H1 (cell line): ENCODE results near the gene COL26A1. TPM values are rescaled to one million over a fixed set of nuclear protein-coding genes. Genes with fewer than 3 reads are reported as not detected.

Source experiments
- BACH1 ChIP-seq: IDR thresholded peaks from 2 replicates; pipeline ENCODE4 v1.6.1; 2012; ENCODE audit warnings: low read length, improper control_type of control experiment
- BRCA1 ChIP-seq: IDR thresholded peaks from 2 replicates; pipeline ENCODE4 v1.6.1; 2012; ENCODE audit warnings: low read depth, low read length, improper control_type of control experiment
- CTBP2 ChIP-seq: IDR thresholded peaks from 2 replicates; pipeline ENCODE4 v1.7.0; 2011; ENCODE audit warnings: borderline replicate concordance, mild to moderate bottlenecking, moderate library complexity, mixed read lengths, low read length; ENCODE audit not compliant: insufficient read depth, insufficient read length
- RBBP5 ChIP-seq: IDR thresholded peaks from 2 replicates; pipeline ENCODE4 v1.7.1; 2012; ENCODE audit warnings: low read depth, mild to moderate bottlenecking, inconsistent platforms, low read length, moderate library complexity, borderline replicate concordance
- polyA plus RNA-seq, 7 experiments: library from polyadenylated mRNA; depleted of rRNA in 3 of 7; stranded (reverse) in 5 of 7; unstranded in 2 of 7; fragments of >200 nt in 5 of 7; fragments of 200-250 nt in 2 of 7; gene quantifications; 1 replicate in 5 of 7; 2 replicates in 1 of 7; 4 replicates in 1 of 7; pipeline versions ENCODE4 v1.2.1 to v1.2.3, GENCODE V29; 2011 to 2013; ENCODE audit warnings: missing spikeins in 2 of 7, mixed read lengths in 2 of 7
- total RNA-seq: library from RNA; stranded (reverse); fragmentation: NEBNext Ultra II Directional; extraction: Animal tissue kit (Norgen Biotek cat#: 25700); gene quantifications from 2 replicates; pipeline ENCODE4 v1.2.1, GENCODE V29; 2021

Gene COL26A1
- total and polyA plus RNA-seq, 2 of the 8 experiments (the other 6 are each of a cell fraction or from before 2014, with no cell fraction given), result 51.1 to 68.8 TPM

DNA sequence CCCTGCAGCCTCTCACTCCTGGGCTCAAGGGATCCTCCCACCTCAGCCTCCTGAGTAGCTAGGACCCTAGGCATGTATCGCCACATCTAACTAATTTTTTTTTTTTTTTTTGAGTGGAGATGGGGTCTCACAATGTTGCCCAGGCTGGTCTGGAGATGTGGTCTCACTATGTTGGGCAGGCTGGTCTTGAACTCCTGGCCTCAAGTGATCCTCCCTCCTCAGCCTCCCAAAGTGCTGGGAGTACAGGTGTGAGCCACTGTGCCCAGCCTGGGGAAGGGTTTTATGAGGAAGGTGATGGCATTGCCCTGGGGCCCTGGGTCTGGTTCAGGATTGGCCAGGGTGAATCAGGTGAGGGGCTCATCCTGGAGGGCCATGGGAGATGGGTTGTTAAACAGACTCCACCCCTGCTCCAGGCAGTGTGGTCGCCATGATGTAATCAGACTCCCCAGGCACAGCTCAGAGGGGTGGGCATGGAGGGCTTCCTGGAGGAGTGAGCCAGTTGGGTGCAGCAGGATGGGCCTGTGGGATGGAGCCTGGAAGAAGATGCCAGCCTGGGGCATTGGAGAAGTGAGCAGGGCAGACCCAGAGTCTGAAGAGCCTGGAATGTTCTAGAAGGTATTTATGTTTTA is 183.7 kb downstream of the COL26A1 start (continued):
- TF ChIP-seq CTBP2 (no peak), BACH1 (no peak), RBBP5 (no peak), BRCA1 (no peak)
- TF ChIP-seq, all 59 proteins: peak for 0
